GM18499 (cell line): ENCODE measurements around the gene COA6.

ENCODE experiments used
- ATAC-seq: cut with Tn5 transposase; IDR thresholded peaks from one replicate; pipeline ENCODE4 v1.9.1; 2021; ENCODE audit warnings: moderate number of reproducible peaks; ENCODE audit not compliant: insufficient read depth, unreplicated experiment

Gene COA6

GRCh38 chr1:234406871-234407270 is 33.6 kb downstream of the COA6 start:
- no peak for ATAC-seq

GRCh38 chr1:234408757-234409156 is 35.5 kb downstream of the COA6 start:
- no peak for ATAC-seq

GRCh38 chr1:234409328-234409727 is 36.1 kb downstream of the COA6 start:
- no peak for ATAC-seq

- no peak for ATAC-seq
Observed at GRCh38 chr1:234412830-234413229, 39.6 kb downstream of the COA6 start.

- no peak for ATAC-seq
Observed at GRCh38 chr1:234413485-234413884, 40.2 kb downstream of the COA6 start.

- ATAC-seq, result no peak
Observed at GRCh38 chr1:234413990-234414389, 40.7 kb downstream of the COA6 start.

- ATAC-seq, result no peak
Observed at GRCh38 chr1:234427950-234428646, 54.8 kb downstream of the COA6 start.

GRCh38 chr1:234429434-234429806 is 56.2 kb downstream of the COA6 start:
- no peak for ATAC-seq

- ATAC-seq, result no peak
Observed at GRCh38 chr1:234430691-234431090, 57.4 kb downstream of the COA6 start.

- no peak for ATAC-seq
Observed at GRCh38 chr1:234431255-234431654, 58.0 kb downstream of the COA6 start.

GRCh38 chr1:234433563-234434285 is 60.5 kb downstream of the COA6 start:
- no peak for ATAC-seq
